Fibroblast of upper back skin (primary cell): ENCODE data around the gene PLA2G1B.
A peak's percentile ranks its signal among the peaks of the same experiment; 100 is the strongest.
"Not testable (repeated sequence)": the region's sequence is repeated elsewhere in the genome, so short reads cannot be mapped to it uniquely, and the experiment has no call there.

Experiments
- DNase-seq: peaks from one replicate; pipeline ENCODE4 v3.0.0-alpha.2; 2013

PLA2G1B gene

GRCh38 chr12:120358412-120359100, 31.0 kb upstream of the PLA2G1B start:
- DNase-seq: no peak

GRCh38 chr12:120357104-120357503, 29.5 kb upstream of the PLA2G1B start:
- no peak for DNase-seq

GRCh38 chr12:120356567-120357030, 29.0 kb upstream of the PLA2G1B start:
- peak; percentile 84 for DNase-seq

- no peak for DNase-seq
Observed at GRCh38 chr12:120353556-120354317, 26.2 kb upstream of the PLA2G1B start.

- no peak for DNase-seq
Observed at GRCh38 chr12:120353136-120353535, 25.6 kb upstream of the PLA2G1B start.

GRCh38 chr12:120352117-120352516, 24.5 kb upstream of the PLA2G1B start:
- peak; percentile 47 for DNase-seq

- no peak for DNase-seq
Observed at GRCh38 chr12:120350576-120351350, 23.2 kb upstream of the PLA2G1B start.

- no peak for DNase-seq
Observed at GRCh38 chr12:120347766-120348165, 20.2 kb upstream of the PLA2G1B start.

- DNase-seq: no peak
Observed at GRCh38 chr12:120346681-120347080, 19.1 kb upstream of the PLA2G1B start.

- no peak for DNase-seq
Observed at GRCh38 chr12:120346031-120346430, 18.5 kb upstream of the PLA2G1B start.

GRCh38 chr12:120343692-120344091, 16.1 kb upstream of the PLA2G1B start:
- no peak for DNase-seq

GRCh38 chr12:120343039-120343537, 15.5 kb upstream of the PLA2G1B start:
- no peak for DNase-seq

GRCh38 chr12:120342175-120343038, 14.8 kb upstream of the PLA2G1B start:
- DNase-seq: no peak

GRCh38 chr12:120339256-120339655, 11.7 kb upstream of the PLA2G1B start:
- no peak for DNase-seq

GRCh38 chr12:120337730-120338129, 10.2 kb upstream of the PLA2G1B start:
- DNase-seq: no peak

- DNase-seq: not testable (repeated sequence)
Observed at GRCh38 chr12:120336392-120336791, 8.8 kb upstream of the PLA2G1B start.

GRCh38 chr12:120335447-120335846, 7.9 kb upstream of the PLA2G1B start:
- DNase-seq: peak; percentile 36

- DNase-seq: no peak
Observed at GRCh38 chr12:120332523-120332922, 4.9 kb upstream of the PLA2G1B start.

- no peak for DNase-seq
Observed at GRCh38 chr12:120332041-120332440, 4.5 kb upstream of the PLA2G1B start.

GRCh38 chr12:120331390-120331789, 3.8 kb upstream of the PLA2G1B start:
- DNase-seq: no peak

- no peak for DNase-seq
Observed at GRCh38 chr12:120328228-120328627, 649 bp upstream of the PLA2G1B start.

- no peak for DNase-seq
Observed at GRCh38 chr12:120324841-120325417, 2.6 kb downstream of the PLA2G1B start.
